CD4-positive, alpha-beta T cell (primary cell): ENCODE measurements around the gene KBTBD2. TPM values are rescaled to one million over a fixed set of nuclear protein-coding genes. Genes with fewer than 3 reads are reported as not detected.

ENCODE experiments used
- ATAC-seq: fragments of 200-7000 bp; cut with Tn5 transposase; one replicate; pipeline ENCODE4 v1.10.0; 2022; ENCODE audit warnings: mild to moderate bottlenecking; ENCODE audit not compliant: poor library complexity
- CTCF ChIA-PET: fragments of 350-600 bp; sonication (Branson Sonifier 250); formaldehyde crosslinking; loops from one replicate; lab custom pipeline; 2021; ENCODE audit warnings: antibody characterized with exemption, inconsistent platforms; lab: Charles Lee
- POLR2A ChIA-PET: fragments of 350-600 bp; sonication (Branson Sonifier 250); formaldehyde crosslinking; loops from one replicate; lab custom pipeline; 2021; ENCODE audit warnings: antibody characterized with exemption, inconsistent platforms; lab: Charles Lee
- DNase-seq, 14 experiments: peaks; one replicate each; pipeline ENCODE4 v3.0.0-alpha.2; 2013 to 2020; ENCODE audit warnings: mixed read lengths in 2 of 14
- H3K27ac ChIP-seq, 2 donors: one replicate each; pipeline versions ENCODE4 v1.5.1 to v1.7.0; 2013; ENCODE audit warnings: low read length in 2 of 2, low read depth in 1 of 2, mild to moderate bottlenecking in 1 of 2
- H3K27me3 ChIP-seq, 2 experiments: 1 replicate in 1 of 2; 2 replicates in 1 of 2; pipeline versions ENCODE4 v1.6.1 to v1.7.0; 2013; ENCODE audit warnings: low read length in 2 of 2, control low read depth in 1 of 2, mild to moderate bottlenecking in 1 of 2, moderate library complexity in 1 of 2; ENCODE audit not compliant: insufficient read depth in 2 of 2, control insufficient read depth in 1 of 2
- H3K36me3 ChIP-seq: one replicate; pipeline ENCODE4 v1.6.1; 2013; ENCODE audit warnings: low read length, control low read depth; ENCODE audit not compliant: insufficient read depth
- H3K4me1 ChIP-seq: one replicate; pipeline ENCODE4 v1.6.1; 2013; ENCODE audit warnings: low read length, control low read depth; ENCODE audit not compliant: insufficient read depth
- H3K4me3 ChIP-seq: one replicate; pipeline ENCODE4 v1.5.1; 2013; ENCODE audit warnings: mild to moderate bottlenecking, low read length, moderate library complexity
- H3K9me3 ChIP-seq, 2 experiments: 1 replicate in 1 of 2; 2 replicates in 1 of 2; pipeline versions ENCODE4 v1.6.1 to v1.7.0; 2013; ENCODE audit warnings: low read length in 2 of 2, mild to moderate bottlenecking in 2 of 2, control low read depth in 1 of 2, moderate library complexity in 1 of 2; ENCODE audit not compliant: control insufficient read depth in 1 of 2, insufficient read depth in 1 of 2
- H3K27ac Mint-ChIP-seq: one replicate; pipeline ENCODE4 v1.8.0; 2020; ENCODE audit warnings: mixed read lengths
- H3K27me3 Mint-ChIP-seq: one replicate; pipeline ENCODE4 v1.8.0; 2021; ENCODE audit warnings: mixed read lengths
- H3K36me3 Mint-ChIP-seq: one replicate; pipeline ENCODE4 v1.8.0; 2021; ENCODE audit warnings: low read depth, mixed read lengths
- H3K4me1 Mint-ChIP-seq: one replicate; pipeline ENCODE4 v1.8.0; 2021; ENCODE audit warnings: low read depth, mixed read lengths
- H3K4me3 Mint-ChIP-seq: one replicate; pipeline ENCODE4 v1.8.0; 2020; ENCODE audit warnings: mild to moderate bottlenecking, mixed read lengths
- H3K9me3 Mint-ChIP-seq: one replicate; pipeline ENCODE4 v1.8.0; 2020; ENCODE audit warnings: mixed read lengths
- CTCF ChIP-seq: fragments of 200-600 bp; IDR thresholded peaks from one replicate; pipeline ENCODE4 v1.8.0; 2022; ENCODE audit warnings: antibody characterized with exemption, mild to moderate bottlenecking
- intact Hi-C, 2 experiments: fragments of 100-400 bp; cut with DNase I in 1 of 2; cut with micrococcal nuclease in 1 of 2; formaldehyde crosslinking; loops; one replicate each; pipeline versions ENCODE4 v1.15.1 to v1.9.0; 2023 to 2025; cut with DNase I, micrococcal nuclease
- total RNA-seq, 174 experiments: library from RNA in 2 of 174; stranded (reverse) in 2 of 174; gene quantifications; one replicate each; pipeline ENCODE4 v1.2.3 and lab custom pipeline; 2021 to 2026

The KBTBD2 gene
- total RNA-seq, 2 experiments from 2014 or later = 92.3 to 93.9 TPM

- H3K4me3 ChIP-seq = no peak overlapping the region
- Mint-ChIP-seq H3K4me1 (peaks cover 8% of the 10 kb centered on the region), H3K36me3 (no peaks in the 10 kb centered on the region), H3K9me3 (no peaks in the 10 kb centered on the region), H3K27me3 (no peaks in the 10 kb centered on the region), H3K4me3 (no peak overlapping the region), H3K27ac (no peak overlapping the region)
- no peak for DNase-seq
- no peaks in the 10 kb centered on the region for H3K27me3 ChIP-seq
- H3K27ac ChIP-seq = no peak overlapping the region
- TF ChIP-seq CTCF = no peak
- no peaks in the 10 kb centered on the region for H3K9me3 ChIP-seq
- ChIA-PET CTCF (no interaction called here), POLR2A (no interaction called here)
- peaks cover 12% of the 10 kb centered on the region for H3K4me1 ChIP-seq
- intact Hi-C loops = no loop called here
- no peak for ATAC-seq
- no peaks in the 10 kb centered on the region for H3K36me3 ChIP-seq
Observed at GRCh38 chr7:32910195-32910594, 18.6 kb upstream of the KBTBD2 start.

- intact Hi-C loops = loop anchor here (1.0 to 5.0 kb wide), 3 partner anchors 13 to 58 kb away; no protein-coding TSS in a partner anchor
- TF ChIP-seq CTCF = no peak
- Histone ChIP-seq H3K4me1 (peaks cover 25% of the 10 kb centered on the region), H3K9me3 (no peaks in the 10 kb centered on the region), H3K27ac (peak overlapping the region; percentile 13 to 82), H3K27me3 (no peaks in the 10 kb centered on the region), H3K4me3 (peak overlapping the region; percentile 39), H3K36me3 (no peaks in the 10 kb centered on the region)
- DNase-seq (peak; percentile 26 to 94 (median 60)), ATAC-seq (peak; percentile 84)
- no peaks in the 10 kb centered on the region for H3K36me3 Mint-ChIP-seq
- ChIA-PET CTCF (interaction anchor here (0.6 to 1.7 kb wide), 4 partner anchors 12 to 55 kb away, joined by 3 to 11 read pairs (median 4); no protein-coding TSS in a partner anchor), POLR2A (interaction anchor here (9.0 kb wide), 1 partner anchor 14 kb away, joined by 113 read pairs; the partner anchor contains the start of gene KBTBD2)
- H3K27ac Mint-ChIP-seq = peak overlapping the region; percentile 81
- no peaks in the 10 kb centered on the region for H3K27me3 Mint-ChIP-seq
- H3K4me3 Mint-ChIP-seq = peak overlapping the region; percentile 78
- no peaks in the 10 kb centered on the region for H3K9me3 Mint-ChIP-seq
- H3K4me1 Mint-ChIP-seq = peaks cover 12% of the 10 kb centered on the region
Observed at GRCh38 chr7:32905175-32905662, 13.7 kb upstream of the KBTBD2 start.

- H3K27ac Mint-ChIP-seq = no peak overlapping the region
- intact Hi-C loops = no loop called here
Observed at GRCh38 chr7:32901629-32902028, 10.1 kb upstream of the KBTBD2 start.

More at GRCh38 chr7:32901629-32902028, 10.1 kb upstream of the KBTBD2 start:
- Mint-ChIP-seq H3K27me3 (no peaks in the 10 kb centered on the region), H3K4me3 (no peak overlapping the region), H3K36me3 (no peaks in the 10 kb centered on the region), H3K9me3 (no peaks in the 10 kb centered on the region), H3K4me1 (peaks cover 8% of the 10 kb centered on the region)
- H3K9me3 ChIP-seq = no peaks in the 10 kb centered on the region
- DNase-seq (no peak), ATAC-seq (no peak)
- H3K4me1 ChIP-seq = peaks cover 25% of the 10 kb centered on the region
- H3K27me3 ChIP-seq = no peaks in the 10 kb centered on the region
- POLR2A ChIA-PET = interaction anchor here (9.0 kb wide), 1 partner anchor 10 kb away, joined by 113 read pairs; the partner anchor contains the start of gene KBTBD2
- H3K27ac ChIP-seq = no peak overlapping the region
- H3K36me3 ChIP-seq = no peaks in the 10 kb centered on the region
- no peak for TF ChIP-seq CTCF
- CTCF ChIA-PET = interaction anchor here (1.2 to 1.3 kb wide), 2 partner anchors 42 to 101 kb away, joined by 4 to 6 read pairs; no protein-coding TSS in a partner anchor
- H3K4me3 ChIP-seq = no peak overlapping the region
